ENCODE measurements around the gene TCF7L1.
"Not testable (repeated sequence)": the region's sequence is repeated elsewhere in the genome, so short reads cannot be mapped to it uniquely, and the experiment has no call there.

Gene TCF7L1

GRCh38 chr2:85310330-85310729, 177.1 kb downstream of the TCF7L1 start:
- in situ Hi-C loops (cut with HindIII; ENCODE audit: low sequenced_read_pairs) = no loop called here

- in situ Hi-C loops (cut with HindIII; ENCODE audit: low sequenced_read_pairs) = no loop called here
Measured at GRCh38 chr2:85312404-85312803, 179.2 kb downstream of the TCF7L1 start.

- in situ Hi-C loops (cut with HindIII; ENCODE audit: low sequenced_read_pairs) = no loop called here
Measured at GRCh38 chr2:85314884-85315242, 181.7 kb downstream of the TCF7L1 start.

GRCh38 chr2:85315921-85316320, 182.7 kb downstream of the TCF7L1 start:
- in situ Hi-C loops (cut with HindIII; ENCODE audit: low sequenced_read_pairs) = not testable (repeated sequence)

GRCh38 chr2:85318222-85319074, 185.3 kb downstream of the TCF7L1 start:
- in situ Hi-C loops (cut with HindIII; ENCODE audit: low sequenced_read_pairs) = no loop called here

- in situ Hi-C loops (cut with HindIII; ENCODE audit: low sequenced_read_pairs) = no loop called here
Measured at GRCh38 chr2:85319796-85320195, 186.6 kb downstream of the TCF7L1 start.

GRCh38 chr2:85323351-85323987, 190.3 kb downstream of the TCF7L1 start:
- in situ Hi-C loops (cut with HindIII; ENCODE audit: low sequenced_read_pairs) = no loop called here

- in situ Hi-C loops (cut with HindIII; ENCODE audit: low sequenced_read_pairs) = not testable (repeated sequence)
Measured at GRCh38 chr2:85323988-85324367, 190.8 kb downstream of the TCF7L1 start.

- in situ Hi-C loops (cut with HindIII; ENCODE audit: low sequenced_read_pairs) = no loop called here
Measured at GRCh38 chr2:85324639-85325465, 191.7 kb downstream of the TCF7L1 start.

- in situ Hi-C loops (cut with HindIII; ENCODE audit: low sequenced_read_pairs) = no loop called here
Measured at GRCh38 chr2:85325466-85325811, 192.2 kb downstream of the TCF7L1 start.

GRCh38 chr2:85326406-85327159, 193.4 kb downstream of the TCF7L1 start:
- in situ Hi-C loops (cut with HindIII; ENCODE audit: low sequenced_read_pairs) = no loop called here

- in situ Hi-C loops (cut with HindIII; ENCODE audit: low sequenced_read_pairs) = no loop called here
Measured at GRCh38 chr2:85327160-85327821, 194.1 kb downstream of the TCF7L1 start.

- in situ Hi-C loops (cut with HindIII; ENCODE audit: low sequenced_read_pairs) = no loop called here
Measured at GRCh38 chr2:85327822-85328617, 194.8 kb downstream of the TCF7L1 start, which contains the start of gene TGOLN2. Gene TGOLN2, minus strand, starts transcription at chr2:85327989. Its CDS starts 27 bp downstream, at chr2:85327962.

GRCh38 chr2:85329181-85329651, 196.0 kb downstream of the TCF7L1 start:
- in situ Hi-C loops (cut with HindIII; ENCODE audit: low sequenced_read_pairs) = no loop called here

- in situ Hi-C loops (cut with HindIII; ENCODE audit: low sequenced_read_pairs) = not testable (repeated sequence)
Measured at GRCh38 chr2:85329701-85330100, 196.5 kb downstream of the TCF7L1 start.

- in situ Hi-C loops (cut with HindIII; ENCODE audit: low sequenced_read_pairs) = no loop called here
Measured at GRCh38 chr2:85330839-85331636, 197.8 kb downstream of the TCF7L1 start.

GRCh38 chr2:85333877-85334276, 200.7 kb downstream of the TCF7L1 start:
- in situ Hi-C loops (cut with HindIII; ENCODE audit: low sequenced_read_pairs) = not testable (repeated sequence)

GRCh38 chr2:85334928-85335327, 201.7 kb downstream of the TCF7L1 start:
- in situ Hi-C loops (cut with HindIII; ENCODE audit: low sequenced_read_pairs) = no loop called here

Data from DLD1 (cell line).